Hepatocyte (in vitro differentiated cells): ENCODE measurements around the gene CGREF1.
A peak's percentile ranks its signal among the peaks of the same experiment; 100 is the strongest.

ENCODE experiments used
- CTCF ChIP-seq: fragments of 200-600 bp; sonication (generic); IDR thresholded peaks from 2 replicates; pipeline ENCODE4 v1.5.1; 2016; ENCODE audit warnings: antibody characterized with exemption, mild to moderate bottlenecking; ENCODE audit not compliant: poor library complexity
- EZH2 ChIP-seq: fragments of 200-600 bp; sonication (generic); IDR thresholded peaks from 2 replicates; pipeline ENCODE4 v1.6.1; 2016; ENCODE audit warnings: antibody characterized with exemption, mild to moderate bottlenecking, borderline replicate concordance

- peak; percentile 37 for TF ChIP-seq CTCF
- no peak for TF ChIP-seq EZH2
Measured at GRCh38 chr2:27133905-27134780, 15.2 kb upstream of the CGREF1 start, which contains the start of gene PREB.
